Esophagus muscularis mucosa (tissue), 3 donors: ENCODE results near the gene SCTR.

Source experiments
- POLR2AphosphoS5 ChIP-seq, 2 donors: sonication (generic); formaldehyde crosslinking; IDR thresholded peaks; one replicate each; pipeline ENCODE4 v1.6.1; 2017; ENCODE audit warnings: antibody characterized with exemption in 2 of 2
- TF ChIP-seq, protein P1 (sequence below), 3 experiments: fragments of 200-600 bp in 2 of 3; fragments of 450-650 bp in 1 of 3; sonication (generic) in 2 of 3; IDR thresholded peaks; one replicate each; pipeline ENCODE4 v1.5.1; 2017 to 2019; ENCODE audit warnings: antibody characterized with exemption in 3 of 3, mild to moderate bottlenecking in 2 of 3, moderate library complexity in 1 of 3

DNA sequence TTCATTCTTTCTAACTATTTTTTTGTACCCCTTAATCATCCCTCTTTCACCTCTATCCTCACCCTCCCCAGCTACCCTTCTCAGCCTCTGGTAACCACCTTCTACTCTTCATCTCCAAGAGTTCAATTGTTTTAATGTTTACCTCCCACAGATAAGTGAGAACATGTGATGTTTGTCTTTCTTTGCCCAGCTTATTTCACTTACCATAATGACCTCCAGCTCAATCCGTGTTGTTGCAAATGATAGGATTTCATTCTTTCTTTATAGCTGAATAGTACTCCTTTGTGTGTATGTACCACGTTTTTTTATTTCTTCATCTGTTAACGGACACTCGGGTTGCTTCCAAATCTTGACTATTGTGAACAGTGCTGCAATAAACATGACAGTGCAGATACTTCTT lies 114.8 kb downstream of the SCTR start:
- TF ChIP-seq, protein P1, sequence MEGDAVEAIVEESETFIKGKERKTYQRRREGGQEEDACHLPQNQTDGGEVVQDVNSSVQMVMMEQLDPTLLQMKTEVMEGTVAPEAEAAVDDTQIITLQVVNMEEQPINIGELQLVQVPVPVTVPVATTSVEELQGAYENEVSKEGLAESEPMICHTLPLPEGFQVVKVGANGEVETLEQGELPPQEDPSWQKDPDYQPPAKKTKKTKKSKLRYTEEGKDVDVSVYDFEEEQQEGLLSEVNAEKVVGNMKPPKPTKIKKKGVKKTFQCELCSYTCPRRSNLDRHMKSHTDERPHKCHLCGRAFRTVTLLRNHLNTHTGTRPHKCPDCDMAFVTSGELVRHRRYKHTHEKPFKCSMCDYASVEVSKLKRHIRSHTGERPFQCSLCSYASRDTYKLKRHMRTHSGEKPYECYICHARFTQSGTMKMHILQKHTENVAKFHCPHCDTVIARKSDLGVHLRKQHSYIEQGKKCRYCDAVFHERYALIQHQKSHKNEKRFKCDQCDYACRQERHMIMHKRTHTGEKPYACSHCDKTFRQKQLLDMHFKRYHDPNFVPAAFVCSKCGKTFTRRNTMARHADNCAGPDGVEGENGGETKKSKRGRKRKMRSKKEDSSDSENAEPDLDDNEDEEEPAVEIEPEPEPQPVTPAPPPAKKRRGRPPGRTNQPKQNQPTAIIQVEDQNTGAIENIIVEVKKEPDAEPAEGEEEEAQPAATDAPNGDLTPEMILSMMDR (IDR thresholded peaks at IDR 0.05) = no peak
- TF ChIP-seq POLR2AphosphoS5 (IDR thresholded peaks at IDR 0.05) = no peak
